ENCODE measurements around the gene MREG. TPM values are rescaled to one million over a fixed set of nuclear protein-coding genes. Genes with fewer than 3 reads are reported as not detected.

MREG gene
- total RNA-seq, 3 donors from 2014 or later (not counting 1 experiment from before 2014, with no cell fraction given): 4.0 to 9.8 (median 6.8) TPM

- H3K9me3 ChIP-seq (ENCODE audit: control insufficient read depth, insufficient read depth, low read length): no peaks in the 10 kb centered on the region
- no peak overlapping the region for H3K27ac Mint-ChIP-seq
- no peak overlapping the region for H3K4me3 ChIP-seq (ENCODE audit: low read length)
- peaks cover 9 to 21% of the 10 kb centered on the region in 2 donors for H3K27me3 Mint-ChIP-seq (ENCODE audit: low read depth in 2 of 2)
- H3K4me1 ChIP-seq (ENCODE audit: control insufficient read depth, insufficient read depth, low read length): peaks cover 9% of the 10 kb centered on the region
- no peaks in the 10 kb centered on the region for H3K36me3 Mint-ChIP-seq
- H3K36me3 ChIP-seq (ENCODE audit: control insufficient read depth, insufficient read depth, low read length): no peaks in the 10 kb centered on the region
- H3K4me1 Mint-ChIP-seq: peaks cover 14 to 20% of the 10 kb centered on the region in 2 donors
- no peak for DNase-seq
- WGBS (ENCODE audit: insufficient coverage): 83% methylated on average over 8 of the region's 8 CpGs
- no peak overlapping the region for H3K4me3 Mint-ChIP-seq
- H3K9me3 Mint-ChIP-seq: no peaks in the 10 kb centered on the region
- ATAC-seq: no peak
- no peak for TF ChIP-seq CTCF (IDR thresholded peaks at IDR 0.05)
- intact Hi-C loops (cut with micrococcal nuclease): loop anchor here (1.0 to 5.0 kb wide), 2 partner anchors 465 to 647 kb away; no protein-coding TSS in a partner anchor
- H3K27ac ChIP-seq (ENCODE audit: low read length): no peak overlapping the region
- no peaks in the 10 kb centered on the region for H3K27me3 ChIP-seq (ENCODE audit: control insufficient read depth, insufficient read depth, low read length)
Observed at GRCh38 chr2:215919624-215920243, 93.6 kb downstream of the MREG start.

DNA sequence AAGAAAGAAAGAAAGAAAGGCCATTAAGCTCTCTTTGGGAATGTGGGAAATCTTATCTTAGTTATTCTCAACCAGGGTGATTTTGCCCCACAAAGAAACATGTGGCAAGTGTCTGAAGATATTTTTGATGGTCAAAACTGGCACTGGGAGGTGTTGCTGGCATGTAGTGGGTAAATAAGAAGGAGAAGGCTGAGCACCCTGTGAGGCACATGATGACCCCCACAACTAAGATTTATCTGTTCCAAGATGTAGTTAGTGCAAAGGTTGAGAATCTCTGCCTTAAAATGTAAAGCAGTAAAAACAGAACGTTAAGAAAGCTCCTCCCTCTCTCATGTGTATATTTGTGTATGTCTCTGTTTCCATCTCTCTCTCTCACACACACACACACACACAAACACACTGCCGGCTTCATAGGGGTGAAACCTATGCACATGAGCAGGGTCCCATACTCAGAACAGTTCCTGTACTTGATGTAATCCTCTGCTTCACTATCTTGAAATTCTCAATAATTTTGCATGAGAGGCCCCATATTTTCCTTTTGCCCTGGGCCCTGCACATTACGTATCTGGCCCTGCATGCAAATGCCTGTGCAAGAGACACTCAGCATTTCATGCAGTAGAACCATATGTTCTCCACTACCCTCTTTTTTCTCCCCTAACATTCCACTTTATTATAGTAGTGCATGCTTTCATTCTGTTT, 94.3 kb downstream of the MREG start:
- H3K36me3 Mint-ChIP-seq: no peaks in the 10 kb centered on the region
- H3K27me3 Mint-ChIP-seq (ENCODE audit: low read depth in 2 of 2): peaks cover 15 to 23% of the 10 kb centered on the region in 2 donors
- no peak overlapping the region for H3K4me3 Mint-ChIP-seq
- WGBS (ENCODE audit: insufficient coverage): 83% methylated on average over 2 of the region's 3 CpGs
- peaks cover 14 to 20% of the 10 kb centered on the region in 2 donors for H3K4me1 Mint-ChIP-seq
- intact Hi-C loops (cut with micrococcal nuclease): no loop called here
- H3K36me3 ChIP-seq (ENCODE audit: control insufficient read depth, insufficient read depth, low read length): no peaks in the 10 kb centered on the region
- H3K4me3 ChIP-seq (ENCODE audit: low read length): no peak overlapping the region
- H3K4me1 ChIP-seq (ENCODE audit: control insufficient read depth, insufficient read depth, low read length): peaks cover 9% of the 10 kb centered on the region
- H3K27ac Mint-ChIP-seq: no peak overlapping the region
- H3K27ac ChIP-seq (ENCODE audit: low read length): no peak overlapping the region
- H3K9me3 ChIP-seq (ENCODE audit: control insufficient read depth, insufficient read depth, low read length): no peaks in the 10 kb centered on the region
- H3K27me3 ChIP-seq (ENCODE audit: control insufficient read depth, insufficient read depth, low read length): no peaks in the 10 kb centered on the region
- DNase-seq (no peak), ATAC-seq (no peak)
- TF ChIP-seq CTCF (IDR thresholded peaks at IDR 0.05): no peak
- no peaks in the 10 kb centered on the region for H3K9me3 Mint-ChIP-seq

DNA sequence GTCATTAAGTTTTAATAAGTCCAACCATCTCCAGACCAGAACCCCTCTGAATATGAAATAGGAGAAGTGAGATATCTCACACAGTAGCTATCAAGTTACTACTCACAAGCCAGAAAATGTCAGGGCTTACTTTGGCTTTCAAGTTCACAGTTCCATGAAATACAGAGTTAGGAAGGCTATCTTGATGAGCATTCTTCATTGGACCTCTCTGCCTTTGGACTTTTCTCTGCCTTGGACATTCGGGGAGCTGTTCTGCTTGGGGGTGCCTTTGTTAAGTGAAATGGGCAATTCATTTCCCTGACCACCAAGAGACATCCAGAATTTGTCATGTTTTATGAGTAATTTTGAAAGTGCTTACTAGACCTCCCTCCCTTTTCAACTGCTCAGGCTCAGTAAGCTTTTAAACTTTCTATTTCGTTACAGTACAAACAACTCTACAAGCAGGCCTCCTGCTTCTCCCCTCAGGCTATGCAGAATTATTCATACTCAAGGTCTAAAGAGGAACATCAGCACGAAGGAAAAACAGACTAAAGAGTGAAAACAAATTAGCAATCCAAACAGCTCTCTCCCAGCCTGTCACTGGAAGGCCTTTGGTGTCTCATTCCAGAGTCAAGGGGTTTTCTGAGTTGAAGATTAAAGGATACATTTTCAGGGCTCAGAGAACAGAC, 95.3 kb downstream of the MREG start:
- H3K36me3 Mint-ChIP-seq: no peaks in the 10 kb centered on the region
- intact Hi-C loops (cut with micrococcal nuclease): no loop called here
- Histone ChIP-seq H3K4me1 (ENCODE audit: control insufficient read depth, insufficient read depth, low read length) (peaks cover 9% of the 10 kb centered on the region), H3K4me3 (ENCODE audit: low read length) (no peak overlapping the region), H3K27ac (ENCODE audit: low read length) (no peak overlapping the region), H3K36me3 (ENCODE audit: control insufficient read depth, insufficient read depth, low read length) (no peaks in the 10 kb centered on the region), H3K27me3 (ENCODE audit: control insufficient read depth, insufficient read depth, low read length) (no peaks in the 10 kb centered on the region), H3K9me3 (ENCODE audit: control insufficient read depth, insufficient read depth, low read length) (no peaks in the 10 kb centered on the region)
- no peak for TF ChIP-seq CTCF (IDR thresholded peaks at IDR 0.05)
- DNase-seq (no peak), ATAC-seq (no peak)
- peaks cover 14 to 20% of the 10 kb centered on the region in 2 donors for H3K4me1 Mint-ChIP-seq
- peaks cover 15 to 18% of the 10 kb centered on the region in 2 donors for H3K27me3 Mint-ChIP-seq (ENCODE audit: low read depth in 2 of 2)
- 58% methylated on average over 3 of the region's 3 CpGs for WGBS (ENCODE audit: insufficient coverage)
- H3K4me3 Mint-ChIP-seq: no peak overlapping the region
- no peaks in the 10 kb centered on the region for H3K9me3 Mint-ChIP-seq
- no peak overlapping the region for H3K27ac Mint-ChIP-seq
